Left cardiac atrium (tissue), 4 donors: Measurements from ENCODE around the gene PTPRN2. TPM values are rescaled to one million over a fixed set of nuclear protein-coding genes. Genes with fewer than 3 reads are reported as not detected.
A peak's percentile ranks its signal among the peaks of the same experiment; 100 is the strongest.

Experiments used
- ATAC-seq, 2 donors: fragments of 200-7000 bp; cut with Tn5 transposase; one replicate each; pipeline ENCODE4 v1.9.1; 2020; ENCODE audit warnings: mild to moderate bottlenecking in 2 of 2, moderate library complexity in 2 of 2
- DNase-seq: peaks from one replicate; pipeline ENCODE4 v3.0.0-alpha.2; 2020
- intact Hi-C, 2 donors: fragments of 100-400 bp; cut with DNase I; formaldehyde crosslinking; loops; one replicate each; pipeline versions ENCODE4 v1.14.1 to v1.15.1; 2022 to 2023
- total RNA-seq, 2 donors: library from RNA; stranded (reverse); fragmentation: NEBNext Ultra II Directional; extraction: Animal tissue kit (Norgen Biotek cat#: 25700); gene quantifications; one replicate each; pipeline ENCODE4 v1.2.1, GENCODE V29; 2021
- donor health status: DM: no; HTN: yes; CAD: no.
- donor health status: DM: no; HTN: yes; CAD: no; lungs with severe emphysema.
- donor health status: DM: yes; HTN: yes; CAD: no.
- donor health status: Dilated cardiomyopathy.

Gene PTPRN2
- total RNA-seq, 2 donors from 2014 or later, result 1.9 to 2.3 TPM

GRCh38 chr7:158482480-158482879, 105.1 kb downstream of the PTPRN2 start:
- no peak for ATAC-seq
- intact Hi-C loops, result no loop called here
- no peak for DNase-seq

GRCh38 chr7:158479664-158480025, 108.0 kb downstream of the PTPRN2 start:
- DNase-seq (no peak), ATAC-seq (no peak)
- intact Hi-C loops, result no loop called here

- no peak for DNase-seq
These were observed 108.5 kb downstream of the PTPRN2 start for GRCh38 chr7:158479021-158479663.

GRCh38 chr7:158477866-158478265, 109.8 kb downstream of the PTPRN2 start:
- intact Hi-C loops, result no loop called here
- ATAC-seq (no peak), DNase-seq (no peak)

More at GRCh38 chr7:158479021-158479663, 108.5 kb downstream of the PTPRN2 start:
- no peak for ATAC-seq
- intact Hi-C loops, result no loop called here

- ATAC-seq, result no peak
- DNase-seq, result no peak
- intact Hi-C loops, result no loop called here
These were observed 111.2 kb downstream of the PTPRN2 start for GRCh38 chr7:158476331-158476932.

GRCh38 chr7:158475679-158476052, 112.0 kb downstream of the PTPRN2 start:
- ATAC-seq (no peak), DNase-seq (no peak)
- intact Hi-C loops, result no loop called here

GRCh38 chr7:158475036-158475678, 112.5 kb downstream of the PTPRN2 start:
- intact Hi-C loops, result no loop called here
- no peak for ATAC-seq
- DNase-seq, result no peak

GRCh38 chr7:158474488-158474887, 113.1 kb downstream of the PTPRN2 start:
- ATAC-seq, result no peak
- intact Hi-C loops, result no loop called here
- DNase-seq, result no peak

- ATAC-seq (no peak), DNase-seq (no peak)
- intact Hi-C loops, result no loop called here
These were observed 113.7 kb downstream of the PTPRN2 start for GRCh38 chr7:158473946-158474345.

- intact Hi-C loops, result no loop called here
- no peak for DNase-seq
- peak in 1 of 2 donors; percentile 41 for ATAC-seq
These were observed 114.4 kb downstream of the PTPRN2 start for GRCh38 chr7:158473221-158473620.

- DNase-seq (no peak), ATAC-seq (no peak)
- intact Hi-C loops, result no loop called here
These were observed 115.0 kb downstream of the PTPRN2 start for GRCh38 chr7:158472596-158472995.

GRCh38 chr7:158471716-158472115, 115.9 kb downstream of the PTPRN2 start:
- ATAC-seq (no peak), DNase-seq (no peak)
- intact Hi-C loops, result no loop called here

GRCh38 chr7:158470336-158470735, 117.3 kb downstream of the PTPRN2 start:
- intact Hi-C loops, result no loop called here
- DNase-seq, result no peak

GRCh38 chr7:158469396-158470051, 118.1 kb downstream of the PTPRN2 start:
- ATAC-seq, result no peak
- no peak for DNase-seq
- intact Hi-C loops, result no loop called here

More at GRCh38 chr7:158470336-158470735, 117.3 kb downstream of the PTPRN2 start:
- no peak for ATAC-seq

GRCh38 chr7:158468700-158469296, 118.8 kb downstream of the PTPRN2 start:
- no peak for ATAC-seq
- intact Hi-C loops, result no loop called here
- no peak for DNase-seq

- intact Hi-C loops, result no loop called here
- DNase-seq (no peak), ATAC-seq (no peak)
These were observed 119.4 kb downstream of the PTPRN2 start for GRCh38 chr7:158468181-158468580.

GRCh38 chr7:158467562-158467961, 120.1 kb downstream of the PTPRN2 start:
- no peak for ATAC-seq
- DNase-seq, result no peak
- intact Hi-C loops, result no loop called here

- intact Hi-C loops, result no loop called here
- DNase-seq, result no peak
- no peak for ATAC-seq
These were observed 124.3 kb downstream of the PTPRN2 start for GRCh38 chr7:158463317-158463716.

GRCh38 chr7:158461824-158462223, 125.8 kb downstream of the PTPRN2 start:
- ATAC-seq (no peak), DNase-seq (no peak)
- intact Hi-C loops, result no loop called here

GRCh38 chr7:158460665-158461064, 127.0 kb downstream of the PTPRN2 start:
- no peak for ATAC-seq
- intact Hi-C loops, result no loop called here
- DNase-seq, result no peak
